Femur (tissue), 1 donor: ENCODE data around the gene SF1.

Experiments
- DNase-seq: peaks from one replicate; pipeline ENCODE4 v3.0.0-alpha.2; 2017

SF1 gene

GRCh38 chr11:64801158-64801464 lies 22.8 kb upstream of the SF1 start:
- no peak for DNase-seq

- no peak for DNase-seq
Observed at GRCh38 chr11:64800303-64801157, 22.2 kb upstream of the SF1 start.

- no peak for DNase-seq
Observed at GRCh38 chr11:64799623-64800302, 21.4 kb upstream of the SF1 start.

GRCh38 chr11:64799256-64799622 lies 20.9 kb upstream of the SF1 start:
- DNase-seq, result no peak

GRCh38 chr11:64796757-64797541 lies 18.6 kb upstream of the SF1 start:
- DNase-seq, result no peak

- no peak for DNase-seq
Observed at GRCh38 chr11:64796047-64796756, 17.9 kb upstream of the SF1 start.

GRCh38 chr11:64794526-64794925 lies 16.2 kb upstream of the SF1 start:
- DNase-seq, result no peak

- DNase-seq, result peak; percentile 49
Observed at GRCh38 chr11:64793271-64794160, 15.2 kb upstream of the SF1 start.

GRCh38 chr11:64792482-64792881 lies 14.1 kb upstream of the SF1 start:
- DNase-seq, result no peak

GRCh38 chr11:64791781-64792291 lies 13.5 kb upstream of the SF1 start:
- DNase-seq, result no peak

- no peak for DNase-seq
Observed at GRCh38 chr11:64790205-64791095, 12.1 kb upstream of the SF1 start.

- no peak for DNase-seq
Observed at GRCh38 chr11:64789331-64790204, 11.2 kb upstream of the SF1 start.

- DNase-seq, result no peak
Observed at GRCh38 chr11:64788321-64789215, 10.2 kb upstream of the SF1 start.

- DNase-seq, result peak; percentile 73
Observed at GRCh38 chr11:64787526-64788320, 9.4 kb upstream of the SF1 start.

GRCh38 chr11:64786308-64786707 lies 8.0 kb upstream of the SF1 start:
- DNase-seq, result no peak

GRCh38 chr11:64784813-64785581 lies 6.7 kb upstream of the SF1 start:
- no peak for DNase-seq

- no peak for DNase-seq
Observed at GRCh38 chr11:64778223-64778472, 194 bp downstream of the SF1 start.
